K562 (cell line): ENCODE measurements around the gene SHISA6. TPM values are rescaled to one million over a fixed set of nuclear protein-coding genes. Genes with fewer than 3 reads are reported as not detected.

Source experiments
- ATAC-seq: fragments of 200-7000 bp; cut with Tn5 transposase; 3 replicates; pipeline ENCODE4 v1.9.1; 2020; ENCODE audit warnings: moderate library complexity
- BruUV-seq: library from RNA; stranded (reverse); fragments of 400-500 nt; replicated peaks from 2 replicates; lab custom pipeline; 2021; lab: Mats Ljungman, UMichigan
- CTCF ChIA-PET: fragments of 300-600 bp; formaldehyde crosslinking; extraction: SDS; loops from one replicate; lab custom pipeline; 2021; ENCODE audit warnings: low intra/inter-chr PET ratio; lab: Yijun Ruan, JAX
- POLR2A ChIA-PET: fragments of 300-600, 350-650 bp; sonication (Branson Sonifier 250); formaldehyde crosslinking; extraction: SDS; loops from one replicate; lab custom pipeline; 2021; ENCODE audit warnings: antibody characterized with exemption, inconsistent platforms; lab: Yijun Ruan, JAX
- DNase-seq, 4 experiments: peaks; one replicate each; pipeline versions ENCODE4 v3.0.0 to v3.0.0-alpha.2; 2011 to 2018; ENCODE audit warnings: low spot score in 3 of 4, mixed read lengths in 3 of 4; ENCODE audit errors: extremely low read depth in 1 of 4
- FAIRE-seq: peaks from 2 replicates; lab custom pipeline; 2011; peaks lifted over from hg19 to GRCh38; lab: Jason Lieb, UNC
- H2AFZ ChIP-seq: 2 replicates; pipeline ENCODE4 v1.6.0; 2011; ENCODE audit warnings: low read depth, low read length, control low read depth, inconsistent platforms
- H3K27ac ChIP-seq: fragments of 200-600 bp; 3 replicates; pipeline ENCODE4 v1.8.0; 2011; ENCODE audit warnings: low read depth, mild to moderate bottlenecking, control low read depth, inconsistent platforms, low read length, moderate library complexity, mixed read lengths; ENCODE audit errors: extremely low read depth
- H3K27me3 ChIP-seq, 2 experiments: fragments of 300-600 bp in 1 of 2; 2 replicates in 1 of 2; 3 replicates in 1 of 2; pipeline versions ENCODE4 v1.6.0 to v1.8.0; 2011; ENCODE audit warnings: inconsistent platforms in 2 of 2, low read length in 2 of 2, mild to moderate bottlenecking in 1 of 2, mixed read lengths in 1 of 2, moderate library complexity in 1 of 2; ENCODE audit not compliant: control insufficient read depth in 2 of 2, insufficient read depth in 2 of 2
- H3K36me3 ChIP-seq: fragments of 300-600 bp; 3 replicates; pipeline ENCODE4 v1.8.0; 2011; ENCODE audit warnings: mild to moderate bottlenecking, low read length, inconsistent platforms; ENCODE audit not compliant: control insufficient read depth, insufficient read depth
- H3K4me1 ChIP-seq, 2 experiments: fragments of 200-600 bp in 1 of 2; replicated peaks in 1 of 2; 2 replicates in 1 of 2; 3 replicates in 1 of 2; pipeline versions ENCODE4 v1.5.1 to v1.8.0; 2011; ENCODE audit warnings: inconsistent platforms in 2 of 2, low read length in 2 of 2, mild to moderate bottlenecking in 1 of 2, mixed read lengths in 1 of 2, moderate library complexity in 1 of 2; ENCODE audit not compliant: control insufficient read depth in 2 of 2, insufficient read depth in 2 of 2
- H3K4me2 ChIP-seq: 2 replicates; pipeline ENCODE4 v1.6.1; 2011; ENCODE audit warnings: low read length, control low read depth, inconsistent platforms, mixed read lengths; ENCODE audit not compliant: insufficient read depth
- H3K4me3 ChIP-seq: fragments of 200-600 bp; sonication (generic), shearing (Covaris generic); 2 replicates; pipeline ENCODE4 v1.5.1; 2016; ENCODE audit warnings: control low read depth, inconsistent platforms
- H3K79me2 ChIP-seq: fragments of 200-600 bp; 3 replicates; pipeline ENCODE4 v1.8.0; 2011; ENCODE audit warnings: low read length, inconsistent platforms; ENCODE audit not compliant: control insufficient read depth, insufficient read depth
- H3K9ac ChIP-seq, 2 experiments: 2 replicates each; pipeline versions ENCODE4 v1.6.0 to v1.6.1; 2011; ENCODE audit warnings: low read depth in 2 of 2, low read length in 2 of 2, control low read depth in 1 of 2, inconsistent platforms in 1 of 2, mild to moderate bottlenecking in 1 of 2, mixed read lengths in 1 of 2; ENCODE audit not compliant: insufficient read depth in 1 of 2
- H3K9me1 ChIP-seq: one replicate; pipeline ENCODE4 v1.6.0; 2011; ENCODE audit warnings: inconsistent platforms, mild to moderate bottlenecking, low read length, moderate library complexity; ENCODE audit not compliant: control insufficient read depth, insufficient read depth
- H3K9me3 ChIP-seq: replicated peaks from 2 replicates; pipeline ENCODE4 v1.5.1; 2011; ENCODE audit warnings: low read depth, low read length, inconsistent platforms; ENCODE audit not compliant: control insufficient read depth, insufficient read depth
- H4K20me1 ChIP-seq: replicated peaks from 2 replicates; pipeline ENCODE4 v1.6.1; 2011; ENCODE audit warnings: low read length, inconsistent platforms, mixed read lengths; ENCODE audit not compliant: control insufficient read depth, insufficient read depth
- FOS ChIP-seq: IDR thresholded peaks from 3 replicates; pipeline ENCODE4 v1.6.1; 2011; ENCODE audit not compliant: insufficient read length; ENCODE audit errors: extremely low read depth
- HLTF ChIP-seq: fragments of 450-650 bp; IDR thresholded peaks from 2 replicates; pipeline ENCODE4 v1.6.1; 2016
- KDM1A ChIP-seq, 2 experiments: fragments of 450-650 bp; IDR thresholded peaks; 2 replicates each; pipeline ENCODE4 v1.6.1; 2016; ENCODE audit warnings: mild to moderate bottlenecking in 2 of 2
- KLF16 ChIP-seq: IDR thresholded peaks from 2 replicates; pipeline ENCODE4 v1.6.1; 2016; ENCODE audit warnings: antibody characterized with exemption
- MYNN ChIP-seq, 2 experiments: sonication (generic); formaldehyde crosslinking in 1 of 2; IDR thresholded peaks; 2 replicates each; pipeline versions ENCODE4 v1.5.0 to v1.6.1; 2016 to 2020; ENCODE audit warnings: antibody characterized with exemption in 1 of 2, missing genetic modification reagents in 1 of 2
- POLR3G ChIP-seq: IDR thresholded peaks from 2 replicates; pipeline ENCODE4 v1.6.1; 2011; ENCODE audit not compliant: insufficient read length, insufficient replicate concordance; ENCODE audit errors: extremely low read depth
- SFPQ ChIP-seq: fragments of 200-400 bp; formaldehyde crosslinking; IDR thresholded peaks from 2 replicates; pipeline ENCODE4 v1.6.1; 2017; ENCODE audit warnings: mild to moderate bottlenecking, low read depth, low read length, moderate library complexity
- SOX6 ChIP-seq: fragments of 450-650 bp; IDR thresholded peaks from 2 replicates; pipeline ENCODE4 v1.6.1; 2014; ENCODE audit warnings: mild to moderate bottlenecking
- YBX1 ChIP-seq: fragments of 450-650 bp; IDR thresholded peaks from 2 replicates; pipeline ENCODE4 v1.7.1; 2016; ENCODE audit warnings: mild to moderate bottlenecking
- ZBTB8A ChIP-seq: fragments of 450-650 bp; IDR thresholded peaks from 2 replicates; pipeline ENCODE4 v1.6.1; 2018; ENCODE audit warnings: mild to moderate bottlenecking, moderate library complexity; ENCODE audit not compliant: partially characterized antibody
- WGBS: fragments of 100-300 bp; shearing (Covaris generic); methylation state at CpG from one replicate; pipeline ENCODE4 v1.1.6; 2016; ENCODE audit warnings: low coverage, mixed read lengths; ENCODE audit not compliant: insufficient coverage; ENCODE audit errors: missing lambda C conversion rate; 5-methylcytosine and 5-hydroxymethylcytosine counted together
- in situ Hi-C: fragments of 300-500 bp; cut with MboI; formaldehyde crosslinking; loops from 4 replicates; pipeline ENCODE4 v1.15.0; 2018; ENCODE audit warnings: inconsistent platforms, mixed read lengths
- intact Hi-C: fragments of 100-400 bp; cut with micrococcal nuclease; formaldehyde crosslinking; loops from 2 replicates; pipeline ENCODE4 v1.14.2; 2022
- polyA plus RNA-seq, 8 experiments: library from polyadenylated mRNA; depleted of rRNA in 4 of 8; stranded (reverse) in 5 of 8; unstranded in 3 of 8; fragments of >200 nt; fragmentation: Nextera tagmentation in 2 of 8; fragmentation: Illumina TruSeq in 1 of 8; extraction: Ambion mirVana in 2 of 8; extraction: Trizol in 1 of 8; gene quantifications; 2 replicates each; pipeline versions ENCODE4 v1.2.1 to v1.2.3, GENCODE V29; 2011 to 2014; ENCODE audit warnings: inconsistent platforms in 1 of 8, missing spikeins in 1 of 8
- total RNA-seq, 7 experiments: library from RNA; depleted of rRNA in 6 of 7; stranded (reverse); fragments of >200 nt in 6 of 7; fragmentation: Illumina TruSeq in 2 of 7; extraction: Trizol in 2 of 7; gene quantifications; 2 replicates each; pipeline versions ENCODE4 v1.2.1 to v1.2.3, GENCODE V29; 2011 to 2021; ENCODE audit warnings: low replicate concordance in 1 of 7

Gene SHISA6
- total and polyA plus RNA-seq, 9 of the 15 experiments (the other 6 are each of a cell fraction or from before 2014, with no cell fraction given), result not detected

GRCh38 chr17:11308531-11308930 lies 67.5 kb downstream of the SHISA6 start:
- Histone ChIP-seq H3K27ac (no peak overlapping the region), H3K79me2 (no peaks in the 10 kb centered on the region), H3K9me1 (no peaks in the 10 kb centered on the region), H2AFZ (no peak overlapping the region), H4K20me1 (no peaks in the 10 kb centered on the region), H3K4me1 (no peaks in the 10 kb centered on the region), H3K4me2 (no peak overlapping the region), H3K27me3 (no peaks in the 10 kb centered on the region), H3K4me3 (no peak overlapping the region), H3K9ac (no peak overlapping the region), H3K9me3 (no peaks in the 10 kb centered on the region), H3K36me3 (no peaks in the 10 kb centered on the region)
- ChIA-PET CTCF (no interaction called here), POLR2A (interaction anchor here (1.1 kb wide), 1 partner anchor 11 kb away, joined by 3 read pairs; no protein-coding TSS in a partner anchor)
- TF ChIP-seq POLR3G (no peak), YBX1 (no peak), ZBTB8A (no peak), KLF16 (no peak), SOX6 (no peak), HLTF (no peak), SFPQ (no peak), MYNN (IDR thresholded peaks at IDR 0.05) (no peak), MYNN (CRISPR knock-in tag; IDR thresholded peaks at IDR 0.05) (no peak), KDM1A (IDR thresholded peaks at IDR 0.05) (no peak), FOS (no peak)
- no TSS peak for BruUV-seq
- intact Hi-C loops, result no loop called here
- WGBS, result 4% methylated on average over 7 of the region's 7 CpGs
- no peak for FAIRE-seq
- ATAC-seq, result no peak
- no peak for DNase-seq
- in situ Hi-C loops, result no loop called here
